Endothelial cell of umbilical vein (primary cell): Measurements from ENCODE around the gene FNIP2. TPM values are rescaled to one million over a fixed set of nuclear protein-coding genes. Genes with fewer than 3 reads are reported as not detected.

Experiments
- BruUV-seq: library from RNA; stranded (reverse); fragments of 400-500 nt; replicated peaks from 2 replicates; lab custom pipeline; 2021; lab: Mats Ljungman, UMichigan
- CTCF ChIA-PET: fragments of 300-600, 350-600 bp; sonication (Branson Sonifier 250); formaldehyde crosslinking; loops from one replicate; lab custom pipeline; 2021; ENCODE audit warnings: antibody characterized with exemption, inconsistent platforms; lab: Charles Lee
- POLR2A ChIA-PET: fragments of 300-600, 350-600 bp; sonication (Branson Sonifier 250); formaldehyde crosslinking; loops from one replicate; lab custom pipeline; 2021; ENCODE audit warnings: antibody characterized with exemption, inconsistent platforms; lab: Charles Lee
- DNase-seq: peaks from one replicate; pipeline ENCODE4 v3.0.0-alpha.2; 2011; ENCODE audit warnings: low read depth, low spot score
- FAIRE-seq: peaks from 2 replicates; lab custom pipeline; 2011; peaks lifted over from hg19 to GRCh38; lab: Jason Lieb, UNC
- H2AFZ ChIP-seq: 2 replicates; pipeline ENCODE4 v1.6.0; 2012; ENCODE audit warnings: low read depth, low read length, control low read depth, inconsistent platforms
- H3K27ac ChIP-seq: 2 replicates; pipeline ENCODE4 v1.5.1; 2011; ENCODE audit warnings: low read depth, mild to moderate bottlenecking, control low read depth, low read length, moderate library complexity; ENCODE audit not compliant: insufficient read depth
- H3K27me3 ChIP-seq, 2 experiments: 2 replicates each; pipeline versions ENCODE4 v1.6.0 to v1.6.1; 2011; ENCODE audit warnings: low read length in 2 of 2, mixed read lengths in 1 of 2; ENCODE audit not compliant: control insufficient read depth in 2 of 2, insufficient read depth in 2 of 2
- H3K36me3 ChIP-seq, 2 experiments: 2 replicates in 1 of 2; 3 replicates in 1 of 2; pipeline ENCODE4 v1.5.1; 2011; ENCODE audit warnings: low read length in 2 of 2, mild to moderate bottlenecking in 1 of 2, moderate library complexity in 1 of 2; ENCODE audit not compliant: control insufficient read depth in 2 of 2, insufficient read depth in 2 of 2; ENCODE audit errors: extremely low read depth in 1 of 2
- H3K4me1 ChIP-seq: 3 replicates; pipeline ENCODE4 v1.5.1; 2011; ENCODE audit warnings: mild to moderate bottlenecking, low read length; ENCODE audit not compliant: control insufficient read depth, insufficient read depth; ENCODE audit errors: extremely low read depth
- H3K4me2 ChIP-seq: 2 replicates; pipeline ENCODE4 v1.6.1; 2011; ENCODE audit warnings: low read length, control low read depth, mixed read lengths; ENCODE audit not compliant: insufficient read depth
- H3K4me3 ChIP-seq, 3 experiments: fragments of 200-600 bp in 1 of 3; sonication (generic), shearing (Covaris generic) in 1 of 3; replicated peaks in 1 of 3; 2 replicates each; pipeline ENCODE4 v1.5.1; 2011 to 2016; ENCODE audit warnings: control low read depth in 3 of 3, low read length in 3 of 3, mild to moderate bottlenecking in 2 of 3, inconsistent platforms in 1 of 3, low read depth in 1 of 3, moderate library complexity in 1 of 3; ENCODE audit not compliant: insufficient read depth in 1 of 3
- H3K79me2 ChIP-seq: 2 replicates; pipeline ENCODE4 v1.6.0; 2012; ENCODE audit warnings: low read length, inconsistent platforms; ENCODE audit not compliant: control insufficient read depth, insufficient read depth
- H3K9ac ChIP-seq: replicated peaks from 2 replicates; pipeline ENCODE3; 2011; ENCODE audit warnings: low read length, control low read depth; ENCODE audit not compliant: insufficient read depth; ENCODE audit errors: extremely low read depth
- H3K9me1 ChIP-seq: replicated peaks from 3 replicates; pipeline ENCODE4 v1.6.0; 2011; ENCODE audit warnings: mild to moderate bottlenecking, low read length; ENCODE audit not compliant: control insufficient read depth, insufficient read depth; ENCODE audit errors: extremely low read depth
- H3K9me3 ChIP-seq: replicated peaks from 2 replicates; pipeline ENCODE4 v1.5.1; 2012; ENCODE audit warnings: low read length, inconsistent platforms; ENCODE audit not compliant: control insufficient read depth, insufficient read depth
- H4K20me1 ChIP-seq: replicated peaks from 2 replicates; pipeline ENCODE3; 2011; ENCODE audit warnings: mild to moderate bottlenecking, low read length; ENCODE audit not compliant: control insufficient read depth, insufficient read depth; ENCODE audit errors: extremely low read depth
- EZH2 ChIP-seq: IDR thresholded peaks from 2 replicates; pipeline ENCODE4 v1.6.1; 2012; ENCODE audit warnings: borderline replicate concordance, low read depth, mild to moderate bottlenecking, moderate library complexity, low read length, inconsistent platforms; ENCODE audit not compliant: severe bottlenecking
- FOS ChIP-seq: IDR thresholded peaks from 2 replicates; pipeline ENCODE4 v1.6.1; 2011; ENCODE audit warnings: mild to moderate bottlenecking, low read length, moderate library complexity, borderline replicate concordance; ENCODE audit not compliant: insufficient read depth
- GATA2 ChIP-seq: IDR thresholded peaks from 2 replicates; pipeline ENCODE4 v1.7.0; 2011; ENCODE audit warnings: low read depth, mild to moderate bottlenecking, moderate library complexity, mixed read lengths, low read length; ENCODE audit not compliant: insufficient read length, insufficient read depth
- JUN ChIP-seq: IDR thresholded peaks from 2 replicates; pipeline ENCODE4 v1.6.1; 2011; ENCODE audit warnings: borderline replicate concordance, low read depth; ENCODE audit not compliant: insufficient read length, insufficient read depth
- MYC ChIP-seq: IDR thresholded peaks from one replicate; pipeline ENCODE4 v1.6.1; 2011; ENCODE audit warnings: mild to moderate bottlenecking, low read depth, low read length
- POLR2A ChIP-seq: IDR thresholded peaks from 2 replicates; pipeline ENCODE4 v1.6.1; 2012; ENCODE audit warnings: low read depth, mild to moderate bottlenecking, control low read depth, low read length
- POLR2AphosphoS5 ChIP-seq: IDR thresholded peaks from 2 replicates; pipeline ENCODE4 v1.6.1; 2012; ENCODE audit warnings: low read depth, mild to moderate bottlenecking, control low read depth, low read length, moderate library complexity; ENCODE audit not compliant: insufficient read depth
- dilution Hi-C: fragments of 300-500 bp; cut with MboI; formaldehyde crosslinking; loops from one replicate; pipeline ENCODE4 v1.15.0; 2019; ENCODE audit warnings: low sequenced_read_pairs; ENCODE audit not compliant: extremely low pct_ligation_motif_present
- intact Hi-C: fragments of 100-400 bp; cut with micrococcal nuclease; formaldehyde crosslinking; loops from one replicate; pipeline ENCODE4 v1.10.0; 2022
- polyA plus RNA-seq, 4 experiments: library from polyadenylated mRNA; depleted of rRNA in 3 of 4; stranded (reverse) in 3 of 4; unstranded in 1 of 4; fragments of >200 nt; gene quantifications; 2 replicates each; pipeline versions ENCODE4 v1.2.1 to v1.2.3, GENCODE V29; 2011 to 2012; ENCODE audit warnings: missing spikeins in 1 of 4
- total RNA-seq: library from RNA; stranded (reverse); gene quantifications from 2 replicates; pipeline ENCODE4 v1.2.3, GENCODE V29; 2021
- TF ChIP-seq, protein P1 (sequence below): IDR thresholded peaks from 2 replicates; pipeline ENCODE4 v1.6.1; 2011; ENCODE audit not compliant: insufficient read depth, insufficient read length
- TF ChIP-seq, protein P2 (sequence below), 2 donors: IDR thresholded peaks; 1 replicate in 1 of 2; 2 replicates in 1 of 2; pipeline ENCODE4 v1.5.1; 2011; ENCODE audit warnings: low read length in 2 of 2, mild to moderate bottlenecking in 2 of 2, moderate library complexity in 2 of 2, control low read depth in 1 of 2, inconsistent platforms in 1 of 2, low read depth in 1 of 2; ENCODE audit not compliant: insufficient read depth in 1 of 2; ENCODE audit errors: extremely low read depth in 1 of 2

FNIP2 gene
- total and polyA plus RNA-seq, 2 donors (not counting 3 experiments of a cell fraction or from before 2014, with no cell fraction given) = 4.5 to 14.4 TPM

DNA sequence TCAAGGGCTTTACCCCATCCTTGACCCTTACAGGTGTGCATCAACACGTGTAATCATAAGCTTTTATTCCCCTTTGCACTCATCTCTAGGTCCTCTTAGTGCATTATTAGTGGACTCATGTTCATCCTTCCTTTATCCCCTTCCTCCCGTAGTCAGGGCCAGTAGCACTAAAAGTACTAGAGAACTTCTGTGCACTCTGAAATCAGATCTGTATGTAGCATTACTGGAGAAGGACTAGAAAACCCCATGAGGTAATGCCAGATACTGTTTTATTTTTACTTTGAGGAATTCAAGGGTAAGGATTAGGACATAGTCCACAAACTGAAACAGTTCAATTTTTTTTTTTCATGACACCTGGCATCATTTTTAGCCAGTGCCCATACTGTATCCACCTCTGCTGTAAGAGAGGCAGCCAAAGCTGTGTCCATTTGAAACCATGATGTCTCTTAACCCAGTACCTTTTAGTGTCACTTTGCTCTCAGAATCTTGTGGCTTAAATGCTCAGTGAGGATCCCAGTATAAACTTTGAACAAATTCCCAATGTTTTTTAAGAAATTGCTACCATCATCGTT, 134.7 kb downstream of the FNIP2 start:
- Histone ChIP-seq H3K27me3 (no peaks in the 10 kb centered on the region), H3K79me2 (no peaks in the 10 kb centered on the region), H3K4me2 (no peak overlapping the region), H3K9me1 (no peaks in the 10 kb centered on the region), H3K4me3 (no peak overlapping the region), H3K9ac (no peak overlapping the region), H3K9me3 (no peaks in the 10 kb centered on the region), H3K4me1 (no peaks in the 10 kb centered on the region), H4K20me1 (no peaks in the 10 kb centered on the region), H2AFZ (no peak overlapping the region), H3K27ac (no peak overlapping the region), H3K36me3 (peaks cover 2 to 4% of the 10 kb centered on the region in 2 experiments)
- DNase-seq (no peak), FAIRE-seq (no peak)
- ChIA-PET POLR2A (no interaction called here), CTCF (interaction anchor here (3.4 kb wide), 1 partner anchor 11 kb away, joined by 11 read pairs; no protein-coding TSS in a partner anchor)
- intact Hi-C loops = no loop called here
- BruUV-seq = no TSS peak
- dilution Hi-C loops = no loop called here
- no peak for TF ChIP-seq FOS
- no peak for TF ChIP-seq JUN
- no peak for TF ChIP-seq GATA2
- TF ChIP-seq, protein P1, sequence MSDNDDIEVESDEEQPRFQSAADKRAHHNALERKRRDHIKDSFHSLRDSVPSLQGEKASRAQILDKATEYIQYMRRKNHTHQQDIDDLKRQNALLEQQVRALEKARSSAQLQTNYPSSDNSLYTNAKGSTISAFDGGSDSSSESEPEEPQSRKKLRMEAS = no peak
- no peak for TF ChIP-seq POLR2AphosphoS5
- TF ChIP-seq, protein P2, sequence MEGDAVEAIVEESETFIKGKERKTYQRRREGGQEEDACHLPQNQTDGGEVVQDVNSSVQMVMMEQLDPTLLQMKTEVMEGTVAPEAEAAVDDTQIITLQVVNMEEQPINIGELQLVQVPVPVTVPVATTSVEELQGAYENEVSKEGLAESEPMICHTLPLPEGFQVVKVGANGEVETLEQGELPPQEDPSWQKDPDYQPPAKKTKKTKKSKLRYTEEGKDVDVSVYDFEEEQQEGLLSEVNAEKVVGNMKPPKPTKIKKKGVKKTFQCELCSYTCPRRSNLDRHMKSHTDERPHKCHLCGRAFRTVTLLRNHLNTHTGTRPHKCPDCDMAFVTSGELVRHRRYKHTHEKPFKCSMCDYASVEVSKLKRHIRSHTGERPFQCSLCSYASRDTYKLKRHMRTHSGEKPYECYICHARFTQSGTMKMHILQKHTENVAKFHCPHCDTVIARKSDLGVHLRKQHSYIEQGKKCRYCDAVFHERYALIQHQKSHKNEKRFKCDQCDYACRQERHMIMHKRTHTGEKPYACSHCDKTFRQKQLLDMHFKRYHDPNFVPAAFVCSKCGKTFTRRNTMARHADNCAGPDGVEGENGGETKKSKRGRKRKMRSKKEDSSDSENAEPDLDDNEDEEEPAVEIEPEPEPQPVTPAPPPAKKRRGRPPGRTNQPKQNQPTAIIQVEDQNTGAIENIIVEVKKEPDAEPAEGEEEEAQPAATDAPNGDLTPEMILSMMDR (IDR thresholded peaks at IDR 0.05; ENCODE audit: extremely low read depth in 1 of 2, insufficient read depth in 1 of 2, low read depth in 1 of 2, low read length in 2 of 2) = no peak
- no peak for TF ChIP-seq POLR2A
- no peak for TF ChIP-seq EZH2
- TF ChIP-seq MYC = no peak
